Activated naive CD4-positive, alpha-beta T cell treated with anti-CD3 and anti-CD28 coated beads, Interleukin-2, amount 50 U/mL, for 24 hours (primary cell): ENCODE measurements around the gene SLC25A20.
"Not testable (repeated sequence)": the region's sequence is repeated elsewhere in the genome, so short reads cannot be mapped to it uniquely, and the experiment has no call there.

Source experiments
- H3K27ac Mint-ChIP-seq: one replicate; pipeline ENCODE4 v1.8.0; 2021; ENCODE audit warnings: mild to moderate bottlenecking, mixed read lengths
- H3K27me3 Mint-ChIP-seq: one replicate; pipeline ENCODE4 v1.8.0; 2021; ENCODE audit warnings: mixed read lengths
- H3K36me3 Mint-ChIP-seq: one replicate; pipeline ENCODE4 v1.8.0; 2021; ENCODE audit warnings: mixed read lengths
- H3K4me1 Mint-ChIP-seq: one replicate; pipeline ENCODE4 v1.8.0; 2021; ENCODE audit warnings: mixed read lengths
- H3K4me3 Mint-ChIP-seq: one replicate; pipeline ENCODE4 v1.8.0; 2021; ENCODE audit warnings: mild to moderate bottlenecking, mixed read lengths
- H3K9me3 Mint-ChIP-seq: one replicate; pipeline ENCODE4 v1.8.0; 2021; ENCODE audit warnings: mixed read lengths

SLC25A20 gene

GRCh38 chr3:48832684-48833083, 66.0 kb downstream of the SLC25A20 start:
- Mint-ChIP-seq H3K4me1 (peaks cover 13% of the 10 kb centered on the region), H3K27ac (no peak overlapping the region), H3K27me3 (no peaks in the 10 kb centered on the region), H3K4me3 (no peak overlapping the region), H3K36me3 (peaks cover 5% of the 10 kb centered on the region), H3K9me3 (no peaks in the 10 kb centered on the region)

- no peak overlapping the region for H3K27ac Mint-ChIP-seq
- H3K27me3 Mint-ChIP-seq: no peaks in the 10 kb centered on the region
- peaks cover 15% of the 10 kb centered on the region for H3K4me1 Mint-ChIP-seq
- no peaks in the 10 kb centered on the region for H3K9me3 Mint-ChIP-seq
- no peak overlapping the region for H3K4me3 Mint-ChIP-seq
- H3K36me3 Mint-ChIP-seq: peaks cover 4% of the 10 kb centered on the region
Observed at GRCh38 chr3:48830715-48831114, 68.0 kb downstream of the SLC25A20 start.

GRCh38 chr3:48829525-48829924, 69.2 kb downstream of the SLC25A20 start:
- not testable (repeated sequence) for H3K36me3 Mint-ChIP-seq, H3K9me3 Mint-ChIP-seq, H3K4me3 Mint-ChIP-seq, H3K27me3 Mint-ChIP-seq, H3K27ac Mint-ChIP-seq
- H3K4me1 Mint-ChIP-seq: peaks cover 15% of the 10 kb centered on the region

- not testable (repeated sequence) for H3K9me3 Mint-ChIP-seq, H3K4me3 Mint-ChIP-seq, H3K27me3 Mint-ChIP-seq, H3K36me3 Mint-ChIP-seq, H3K27ac Mint-ChIP-seq
- H3K4me1 Mint-ChIP-seq: peaks cover 23% of the 10 kb centered on the region
Observed at GRCh38 chr3:48827874-48828273, 70.8 kb downstream of the SLC25A20 start.

- H3K36me3 Mint-ChIP-seq: peaks cover 4% of the 10 kb centered on the region
- no peaks in the 10 kb centered on the region for H3K9me3 Mint-ChIP-seq
- H3K27ac Mint-ChIP-seq: no peak overlapping the region
- no peaks in the 10 kb centered on the region for H3K27me3 Mint-ChIP-seq
- peaks cover 28% of the 10 kb centered on the region for H3K4me1 Mint-ChIP-seq
- no peak overlapping the region for H3K4me3 Mint-ChIP-seq
Observed at GRCh38 chr3:48826451-48826850, 72.2 kb downstream of the SLC25A20 start.

- Mint-ChIP-seq H3K36me3 (peaks cover 7% of the 10 kb centered on the region), H3K9me3 (no peaks in the 10 kb centered on the region), H3K27me3 (no peaks in the 10 kb centered on the region), H3K27ac (no peak overlapping the region), H3K4me3 (no peak overlapping the region), H3K4me1 (peaks cover 62% of the 10 kb centered on the region)
Observed at GRCh38 chr3:48820612-48821324, 77.9 kb downstream of the SLC25A20 start.

- H3K36me3 Mint-ChIP-seq: peaks cover 7% of the 10 kb centered on the region
- H3K9me3 Mint-ChIP-seq: no peaks in the 10 kb centered on the region
- H3K27me3 Mint-ChIP-seq: no peaks in the 10 kb centered on the region
- H3K4me1 Mint-ChIP-seq: peaks cover 67% of the 10 kb centered on the region
- H3K4me3 Mint-ChIP-seq: no peak overlapping the region
- H3K27ac Mint-ChIP-seq: peak overlapping the region; percentile 49
Observed at GRCh38 chr3:48819234-48820221, 79.2 kb downstream of the SLC25A20 start.

GRCh38 chr3:48811524-48811923, 87.2 kb downstream of the SLC25A20 start:
- Mint-ChIP-seq H3K27ac (peak overlapping the region; percentile 65), H3K9me3 (peaks cover 6% of the 10 kb centered on the region), H3K4me3 (peak overlapping the region; percentile 9), H3K36me3 (peaks cover 6% of the 10 kb centered on the region), H3K4me1 (peaks cover 45% of the 10 kb centered on the region), H3K27me3 (no peaks in the 10 kb centered on the region)
